HS-5 (cell line): Measurements from ENCODE around the gene TMED4.
"Not testable (repeated sequence)": the region's sequence is repeated elsewhere in the genome, so short reads cannot be mapped to it uniquely, and the experiment has no call there.

Experiments used
- DNase-seq: peaks from one replicate; pipeline ENCODE4 v3.0.0-alpha.2; 2012; ENCODE audit warnings: low read depth

The TMED4 gene

GRCh38 chr7:44607141-44608068 is 25.4 kb upstream of the TMED4 start:
- no peak for DNase-seq

GRCh38 chr7:44606341-44607140 is 24.5 kb upstream of the TMED4 start, which contains the start of gene OGDH:
OGDH (plus strand) TSS chr7:44606627; CDS start chr7:44624344, 17,717 bp downstream.
- DNase-seq, result peak; percentile 99

GRCh38 chr7:44604941-44605340 is 22.9 kb upstream of the TMED4 start:
- DNase-seq, result no peak

GRCh38 chr7:44603193-44603592 is 21.2 kb upstream of the TMED4 start:
- DNase-seq, result no peak

- DNase-seq, result no peak
Observed at GRCh38 chr7:44602576-44602910, 20.5 kb upstream of the TMED4 start.

GRCh38 chr7:44599222-44599621 is 17.2 kb upstream of the TMED4 start:
- DNase-seq, result no peak

- not testable (repeated sequence) for DNase-seq
Observed at GRCh38 chr7:44597181-44597580, 15.2 kb upstream of the TMED4 start.

- no peak for DNase-seq
Observed at GRCh38 chr7:44595934-44596635, 14.1 kb upstream of the TMED4 start.

- no peak for DNase-seq
Observed at GRCh38 chr7:44590910-44591309, 8.9 kb upstream of the TMED4 start.

GRCh38 chr7:44587843-44588711 is 6.0 kb upstream of the TMED4 start:
- peak; percentile 65 for DNase-seq

- no peak for DNase-seq
Observed at GRCh38 chr7:44583146-44583865, 1.3 kb upstream of the TMED4 start.

GRCh38 chr7:44580945-44581878 is 819 bp downstream of the TMED4 start:
- no peak for DNase-seq

- no peak for DNase-seq
Observed at GRCh38 chr7:44576228-44576627, 5.8 kb downstream of the TMED4 start.

GRCh38 chr7:44575054-44575453 is 7.0 kb downstream of the TMED4 start:
- no peak for DNase-seq

- no peak for DNase-seq
Observed at GRCh38 chr7:44574287-44574872, 7.7 kb downstream of the TMED4 start.

- DNase-seq, result peak; percentile 91
Observed at GRCh38 chr7:44573464-44574286, 8.4 kb downstream of the TMED4 start, which contains the start of gene DDX56. DDX56 (minus strand) TSS chr7:44573908; CDS start chr7:44573895, 13 bp downstream.

GRCh38 chr7:44572771-44573170 is 9.3 kb downstream of the TMED4 start:
- DNase-seq, result no peak

GRCh38 chr7:44569959-44570358 is 12.1 kb downstream of the TMED4 start:
- no peak for DNase-seq
